HuH-7.5 (cell line): Measurements from ENCODE around the gene KDM3A.

Experiments
- DNase-seq: peaks from one replicate; pipeline ENCODE4 v3.0.0; 2011; ENCODE audit warnings: low spot score

KDM3A gene

GRCh38 chr2:86435531-86435930 is 5.6 kb upstream of the KDM3A start:
- DNase-seq: no peak

DNA sequence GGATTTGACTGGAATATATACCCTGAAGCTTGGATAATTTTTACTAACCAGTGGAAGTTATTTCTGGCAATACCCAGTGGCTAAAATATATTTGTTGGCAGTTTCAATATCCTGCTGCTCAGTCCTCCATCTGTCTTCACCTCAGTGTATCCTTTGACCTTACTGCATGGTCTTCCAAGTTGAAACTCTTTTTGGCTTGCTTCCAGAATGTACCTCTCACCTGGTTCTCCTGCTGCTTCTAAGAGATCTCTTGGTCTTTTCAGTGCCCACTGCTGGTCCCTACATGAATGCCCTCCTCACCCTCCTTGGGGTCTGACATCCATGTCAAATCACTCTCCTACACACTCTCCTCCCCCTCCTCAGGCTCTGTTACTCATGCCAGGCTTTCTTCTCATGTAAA is 4.8 kb upstream of the KDM3A start:
- no peak for DNase-seq

- DNase-seq: no peak
These were observed 1.1 kb upstream of the KDM3A start for GRCh38 chr2:86439879-86440630.

GRCh38 chr2:86441392-86441881 is 266 bp downstream of the KDM3A start:
- DNase-seq: peak; percentile 10

GRCh38 chr2:86441882-86442641 is 891 bp downstream of the KDM3A start:
- peak; percentile 13 for DNase-seq

DNA sequence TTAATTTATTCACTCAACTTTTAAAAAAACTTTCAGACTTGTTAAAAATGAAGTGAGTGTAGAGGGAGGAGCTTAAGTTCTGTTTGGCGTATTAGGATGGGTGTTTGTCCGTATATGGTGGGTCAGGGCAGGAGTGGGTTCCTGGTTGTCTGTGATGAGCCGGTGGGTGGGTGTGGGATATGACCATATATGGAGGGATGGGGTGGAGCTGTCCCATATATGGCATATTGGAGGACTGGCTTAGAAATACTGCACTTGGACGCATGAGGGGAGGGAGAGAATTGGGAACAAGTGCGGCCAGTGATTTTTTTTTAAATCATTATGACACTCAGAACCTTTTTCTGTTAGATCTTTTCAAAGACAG is 1.5 kb downstream of the KDM3A start:
- DNase-seq: peak; percentile 72

- DNase-seq: no peak
These were observed 2.6 kb downstream of the KDM3A start for GRCh38 chr2:86443631-86444350.

DNA sequence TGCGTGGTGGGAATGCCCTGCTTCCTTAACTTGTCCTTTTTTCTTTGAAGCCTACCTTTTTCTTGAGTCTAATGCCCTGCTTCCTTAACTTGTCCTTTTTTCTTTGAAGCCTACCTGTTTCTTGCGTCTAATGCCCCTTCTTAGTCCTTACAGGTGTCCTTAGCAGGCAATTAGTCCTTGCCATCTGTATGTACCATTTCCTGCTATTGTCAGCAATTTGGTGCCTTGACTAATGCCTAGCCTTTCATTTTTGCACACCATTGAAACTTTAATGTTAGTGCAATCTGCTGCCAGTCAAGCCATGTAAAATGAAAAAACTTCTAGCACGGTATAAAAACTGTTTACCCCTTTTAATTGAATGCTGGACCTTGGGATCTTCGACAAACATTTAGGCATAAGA is 4.3 kb downstream of the KDM3A start:
- no peak for DNase-seq

GRCh38 chr2:86446060-86446459 is 4.9 kb downstream of the KDM3A start:
- DNase-seq: no peak

DNA sequence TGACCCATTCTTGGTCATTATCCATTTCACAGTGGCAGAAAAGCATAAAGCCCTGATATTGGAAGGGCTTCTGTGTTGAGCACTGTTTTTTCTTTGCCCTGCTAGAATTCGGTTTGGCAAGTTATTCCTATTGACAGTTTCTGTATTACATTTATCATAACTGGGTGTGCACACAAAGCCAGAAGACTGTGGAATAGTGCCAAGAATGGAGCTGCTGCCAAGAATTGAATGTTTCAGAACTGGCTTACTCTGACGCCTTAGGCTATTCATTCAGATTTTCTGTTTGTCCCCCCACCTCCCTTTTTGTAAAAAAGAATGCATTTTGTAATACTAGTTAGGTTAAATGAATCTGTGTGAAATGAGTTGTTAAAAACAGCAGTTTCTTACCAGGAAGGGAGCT is 12.7 kb downstream of the KDM3A start:
- no peak for DNase-seq

DNA sequence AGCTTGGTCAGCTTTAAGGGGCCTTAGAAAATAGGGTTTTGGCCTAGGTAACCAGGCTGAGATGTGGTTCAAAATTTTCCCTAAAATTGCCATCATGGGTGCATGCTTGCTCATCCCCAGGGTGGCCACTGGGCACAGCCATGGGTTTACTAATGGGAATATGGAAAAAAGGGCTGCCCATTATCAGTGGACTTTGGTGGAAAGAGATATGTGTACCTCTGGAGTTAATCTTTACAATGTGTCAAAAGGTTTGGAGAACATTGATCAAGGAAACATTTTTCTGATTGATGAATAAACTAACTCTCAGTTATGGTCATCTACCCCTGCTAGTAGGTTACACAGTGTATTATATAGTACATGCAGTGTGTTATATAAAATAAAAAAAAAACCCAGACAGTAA is 13.1 kb downstream of the KDM3A start:
- no peak for DNase-seq

DNA sequence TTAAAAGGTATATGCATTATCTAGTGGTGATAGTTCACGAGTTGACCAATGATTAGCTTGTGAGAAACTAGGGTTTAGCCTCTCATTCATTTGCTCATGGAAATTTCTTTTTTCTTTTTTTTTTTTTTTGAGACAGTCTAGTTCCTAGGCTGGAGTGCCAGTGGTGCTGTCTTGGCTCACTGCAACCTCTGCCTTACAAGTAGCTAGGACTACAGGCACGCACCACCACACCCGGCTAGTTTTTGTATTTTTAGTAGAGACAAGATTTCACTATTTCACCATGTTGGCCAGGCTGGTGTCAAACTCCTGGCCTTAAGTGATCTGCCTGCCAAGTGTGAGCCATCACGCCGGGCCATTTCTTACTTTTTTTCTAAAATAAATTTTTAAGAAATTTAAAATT is 14.0 kb downstream of the KDM3A start:
- DNase-seq: no peak

- no peak for DNase-seq
These were observed 20.0 kb downstream of the KDM3A start for GRCh38 chr2:86461042-86461743.

DNA sequence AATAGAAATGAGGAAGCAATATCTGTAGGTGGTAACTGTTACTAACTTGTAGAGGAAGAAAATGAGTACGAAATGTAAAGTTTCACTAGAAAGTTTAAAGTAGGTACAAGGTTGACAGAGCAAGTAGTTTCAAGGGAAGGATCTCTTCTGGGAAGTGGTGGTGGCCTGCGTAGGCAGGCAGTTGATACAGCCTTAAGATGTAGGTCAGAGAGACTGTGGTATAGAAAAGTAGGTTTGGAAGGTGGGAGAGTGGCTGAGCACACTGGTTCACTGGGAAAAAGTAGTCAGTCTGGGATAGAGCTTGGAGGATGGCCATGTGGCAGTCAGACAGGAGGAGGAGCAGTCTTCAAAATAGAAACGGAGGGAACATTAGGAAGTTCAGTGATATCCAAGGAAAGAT is 23.5 kb downstream of the KDM3A start:
- DNase-seq: no peak

- no peak for DNase-seq
These were observed 25.1 kb downstream of the KDM3A start for GRCh38 chr2:86466306-86466705.

DNA sequence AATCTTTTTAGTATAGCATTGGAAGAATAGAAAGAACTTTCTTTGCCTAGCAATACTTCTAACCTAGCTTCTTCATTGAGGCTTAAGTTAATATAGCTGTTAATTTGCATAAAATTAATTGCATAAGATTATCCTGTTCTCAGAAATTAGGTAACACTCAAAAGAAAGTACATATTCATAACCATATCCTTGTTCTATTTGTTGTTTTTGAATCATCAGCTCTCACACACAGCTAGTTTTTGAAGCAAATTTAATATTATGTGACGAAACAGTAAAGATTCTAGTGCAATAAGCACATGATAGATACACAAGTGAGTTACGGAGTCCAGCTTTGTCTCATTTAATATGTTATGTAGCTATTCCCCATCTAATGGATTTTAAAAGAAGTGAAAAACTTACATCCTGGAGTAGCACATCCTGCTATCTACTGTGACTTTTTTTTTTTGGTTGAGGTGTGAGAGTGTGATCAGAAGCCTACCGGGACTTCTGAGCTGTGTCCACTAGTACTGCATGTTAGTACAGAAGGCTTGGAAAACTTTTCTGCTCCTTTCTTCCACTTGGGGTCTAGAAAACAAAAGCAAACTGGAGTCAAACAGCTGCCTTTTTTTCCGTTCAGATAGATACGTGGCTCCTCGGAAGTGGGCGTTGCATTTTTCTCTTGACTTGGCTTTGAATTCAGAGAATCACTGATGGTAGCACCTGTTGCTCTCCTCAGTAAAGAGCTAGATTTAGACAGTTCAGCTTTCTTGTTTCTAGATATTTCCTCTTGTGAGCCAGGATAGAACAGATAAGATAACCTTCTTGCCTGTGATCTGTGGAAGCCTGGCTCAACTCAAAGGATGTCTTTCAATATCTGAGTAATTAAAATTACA is 27.2 kb downstream of the KDM3A start:
- no peak for DNase-seq

- no peak for DNase-seq
These were observed 29.7 kb downstream of the KDM3A start for GRCh38 chr2:86470890-86471289.

DNA sequence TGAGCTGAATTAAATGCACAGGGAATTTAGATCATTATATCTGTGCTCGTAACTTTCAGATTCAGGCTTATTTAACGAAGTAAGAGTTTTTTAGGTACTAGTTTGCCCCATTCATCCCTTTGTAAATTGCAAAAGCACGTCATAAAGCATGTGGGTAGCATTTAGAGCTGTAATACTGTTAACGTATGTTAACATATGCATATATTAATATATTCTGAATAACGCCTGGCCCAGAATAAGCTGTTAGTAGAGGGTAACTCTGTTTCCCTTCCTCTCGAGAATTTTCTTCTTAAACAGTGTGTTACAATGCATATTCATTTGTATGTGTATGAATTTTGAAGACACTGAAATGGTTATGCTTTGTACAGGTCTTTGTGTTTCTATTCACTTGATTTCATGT is 30.5 kb downstream of the KDM3A start:
- no peak for DNase-seq

DNA sequence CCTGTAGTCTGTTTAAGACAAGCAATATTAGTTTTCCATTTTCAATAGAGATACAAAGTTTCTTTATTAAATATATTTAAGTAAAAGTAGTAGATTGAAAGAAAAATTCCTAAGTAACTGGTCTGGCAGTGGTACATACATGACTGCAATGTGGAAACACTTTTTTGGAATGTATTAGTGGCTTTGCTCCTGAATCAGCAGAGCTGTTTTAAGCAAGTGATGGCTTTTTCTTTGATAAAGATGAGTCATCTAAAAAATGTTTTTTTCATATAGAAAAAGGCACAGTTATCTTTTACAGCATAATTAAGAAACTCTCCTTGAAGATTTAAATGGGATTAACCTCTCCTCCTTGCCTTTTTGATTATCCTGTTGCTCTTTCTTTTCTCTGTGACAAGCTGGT is 34.9 kb downstream of the KDM3A start:
- no peak for DNase-seq

DNA sequence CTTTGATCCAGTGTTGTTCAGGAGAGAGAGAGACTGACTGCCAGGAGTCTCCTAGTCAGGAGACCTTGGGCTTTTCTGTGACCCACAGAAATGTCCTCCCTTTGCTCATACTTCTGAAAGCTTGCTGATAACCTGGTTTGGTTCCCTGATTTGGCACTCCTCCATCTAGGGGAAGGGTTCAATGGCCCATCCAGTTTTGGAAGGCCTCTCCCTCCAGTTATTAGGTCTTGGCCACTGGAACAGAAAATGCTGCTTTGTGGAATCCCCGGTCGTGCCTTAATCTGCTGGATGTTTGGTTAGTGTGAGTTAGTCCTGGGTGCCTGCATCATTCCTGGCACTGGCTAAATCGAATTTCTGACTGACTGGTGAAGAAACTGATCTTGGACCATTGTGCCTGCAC is 35.7 kb downstream of the KDM3A start:
- no peak for DNase-seq

DNA sequence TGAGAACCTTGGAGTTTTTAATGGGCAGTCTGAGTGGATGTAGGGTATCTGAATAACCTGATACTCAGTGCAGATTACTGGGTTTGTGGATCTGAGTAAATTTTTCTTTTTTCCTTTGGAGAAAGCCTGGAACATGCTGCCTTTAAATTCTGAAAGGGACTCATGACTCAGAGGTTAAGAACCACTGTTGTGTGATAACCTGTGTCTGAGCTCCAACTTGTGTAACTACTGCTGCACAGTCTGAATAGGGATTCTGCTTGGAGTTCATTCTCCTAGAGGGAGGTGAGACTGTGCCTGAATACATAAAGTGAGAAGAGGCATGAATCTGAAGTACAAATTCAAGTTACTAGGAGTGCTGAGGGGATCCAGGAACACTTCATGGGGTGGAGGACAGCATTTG is 36.2 kb downstream of the KDM3A start:
- no peak for DNase-seq
